Common myeloid progenitor, CD34-positive (primary cell): Measurements from ENCODE around the gene PER1.

ENCODE experiments used
- CTCF ChIA-PET: fragments of 350-600 bp; sonication (Branson Sonifier 250); formaldehyde crosslinking; loops from one replicate; lab custom pipeline; 2021; ENCODE audit warnings: antibody characterized with exemption; lab: Charles Lee
- POLR2A ChIA-PET: fragments of 350-600 bp; sonication (Branson Sonifier 250); formaldehyde crosslinking; loops from one replicate; lab custom pipeline; 2021; ENCODE audit warnings: antibody characterized with exemption; lab: Charles Lee
- DNase-seq, 3 donors: peaks; one replicate each; pipeline versions ENCODE4 v3.0.0 to v3.0.0-alpha.2; 2013
- H3K27ac ChIP-seq, 2 experiments: 1 replicate in 1 of 2; 2 replicates in 1 of 2; pipeline ENCODE4 v1.7.0; 2013; ENCODE audit warnings: inconsistent platforms in 2 of 2, low read length in 2 of 2, mild to moderate bottlenecking in 2 of 2, low read depth in 1 of 2, moderate library complexity in 1 of 2; ENCODE audit not compliant: severe bottlenecking in 2 of 2, insufficient read depth in 1 of 2, poor library complexity in 1 of 2
- H3K27me3 ChIP-seq, 5 experiments: replicated peaks in 2 of 5; 1 replicate in 3 of 5; 2 replicates in 2 of 5; pipeline versions ENCODE4 v1.6.1 to v1.7.0; 2013; ENCODE audit warnings: low read length in 4 of 5, mild to moderate bottlenecking in 2 of 5, moderate library complexity in 2 of 5, inconsistent platforms in 1 of 5; ENCODE audit not compliant: insufficient read depth in 5 of 5, control insufficient read depth in 4 of 5
- H3K36me3 ChIP-seq, 4 experiments: 1 replicate in 2 of 4; 2 replicates in 2 of 4; pipeline versions ENCODE4 v1.6.1 to v1.7.0; 2013; ENCODE audit warnings: low read length in 3 of 4, control low read depth in 1 of 4, mild to moderate bottlenecking in 1 of 4; ENCODE audit not compliant: control insufficient read depth in 4 of 4, insufficient read depth in 4 of 4
- H3K4me1 ChIP-seq, 4 experiments: 1 replicate in 3 of 4; 2 replicates in 1 of 4; pipeline versions ENCODE4 v1.6.1 to v1.7.1; 2013; ENCODE audit warnings: low read length in 3 of 4, mild to moderate bottlenecking in 3 of 4, control low read depth in 1 of 4, inconsistent platforms in 1 of 4, moderate library complexity in 1 of 4; ENCODE audit not compliant: control insufficient read depth in 4 of 4, insufficient read depth in 4 of 4; ENCODE audit errors: control extremely low read depth in 1 of 4
- H3K4me3 ChIP-seq, 7 experiments: 1 replicate in 4 of 7; 2 replicates in 3 of 7; pipeline versions ENCODE4 v1.5.1 to v1.7.0; 2013; ENCODE audit warnings: mild to moderate bottlenecking in 7 of 7, low read length in 6 of 7, moderate library complexity in 6 of 7, inconsistent platforms in 2 of 7, low read depth in 2 of 7, control low read depth in 1 of 7; ENCODE audit not compliant: insufficient read depth in 4 of 7, control insufficient read depth in 1 of 7; ENCODE audit errors: extremely low read depth in 1 of 7
- H3K9me3 ChIP-seq, 5 experiments: 1 replicate in 4 of 5; 2 replicates in 1 of 5; pipeline versions ENCODE4 v1.6.1 to v1.7.1; 2013; ENCODE audit warnings: low read length in 4 of 5, mild to moderate bottlenecking in 2 of 5, inconsistent platforms in 1 of 5, low read depth in 1 of 5, moderate library complexity in 1 of 5; ENCODE audit not compliant: control insufficient read depth in 4 of 5, insufficient read depth in 2 of 5; ENCODE audit errors: control extremely low read depth in 1 of 5
- WGBS: methylation state at CpG from one replicate; pipeline ENCODE4 v1.1.5; 2013; ENCODE audit not compliant: insufficient coverage; 5-methylcytosine and 5-hydroxymethylcytosine counted together

PER1 gene

DNA sequence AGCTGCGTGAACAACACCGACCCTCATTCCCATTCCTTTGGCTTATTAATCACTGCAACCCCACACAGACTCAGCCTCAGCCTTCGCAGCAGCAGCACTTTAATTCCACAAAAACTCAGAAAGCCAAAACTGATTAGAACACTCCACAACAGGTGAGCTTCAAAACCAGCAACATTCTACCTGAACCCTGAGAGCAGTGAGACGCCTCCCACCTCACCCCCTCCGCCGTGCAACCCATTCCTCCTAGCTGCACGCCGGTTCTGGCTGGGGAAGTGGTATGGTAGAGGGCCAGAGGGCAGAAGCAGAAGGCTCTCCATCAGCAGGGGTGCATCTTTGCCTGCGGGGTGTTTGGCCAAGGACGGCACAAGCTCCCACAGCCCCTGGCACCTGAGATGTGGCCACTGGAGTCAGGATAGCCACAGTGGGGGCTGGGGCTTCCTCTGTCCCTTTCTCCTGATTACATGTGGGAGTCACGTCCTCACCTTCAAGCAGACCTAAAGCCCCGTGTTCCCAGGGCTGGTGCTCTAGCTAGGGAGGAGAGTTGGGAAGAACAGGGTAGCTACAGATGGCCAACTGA is 36.1 kb upstream of the PER1 start:
- no peaks in the 10 kb centered on the region for H3K9me3 ChIP-seq
- H3K4me1 ChIP-seq: peaks cover 15 to 53% (median 46%) of the 10 kb centered on the region in 4 experiments
- DNase-seq: no peak

GRCh38 chr17:8187517-8188262 is 35.5 kb upstream of the PER1 start:
- 0% methylated on average over 22 of the region's 25 CpGs for WGBS
- H3K27ac ChIP-seq: peak overlapping the region in 1 of 2 experiments; percentile 77
- peak; percentile 97 to 99 (median 99) for DNase-seq
- H3K36me3 ChIP-seq: no peaks in the 10 kb centered on the region
- H3K4me1 ChIP-seq: peaks cover 15 to 51% (median 45%) of the 10 kb centered on the region in 4 experiments
- H3K27me3 ChIP-seq: no peaks in the 10 kb centered on the region
- H3K4me3 ChIP-seq: peak overlapping the region in 6 of 7 experiments; percentile 79 to 92 (median 81)
- CTCF ChIA-PET: interaction anchor here (0.7 to 2.9 kb wide), 13 partner anchors 8 to 111 kb away, joined by 3 to 17 read pairs (median 4); partner anchors contain the start of gene AURKB
- no peaks in the 10 kb centered on the region for H3K9me3 ChIP-seq
- POLR2A ChIA-PET: interaction anchor here (0.7 to 6.2 kb wide), 7 partner anchors 11 to 60 kb away, joined by 3 to 56 read pairs (median 4); partner anchors contain the start of genes AURKB and CTC1

More for the DNA sequence above, 36.1 kb upstream of the PER1 start:
- CTCF ChIA-PET: interaction anchor here (0.6 to 2.9 kb wide), 11 partner anchors 9 to 110 kb away, joined by 3 to 17 read pairs (median 4); partner anchors contain the start of gene AURKB
- 50% methylated on average over 6 of the region's 12 CpGs for WGBS
- Histone ChIP-seq H3K36me3 (no peaks in the 10 kb centered on the region), H3K27me3 (no peaks in the 10 kb centered on the region), H3K27ac (peak overlapping the region in 1 of 2 experiments; percentile 77), H3K4me3 (peak overlapping the region in 6 of 7 experiments; percentile 75 to 92 (median 80))
- POLR2A ChIA-PET: interaction anchor here (0.7 to 6.2 kb wide), 7 partner anchors 15 to 59 kb away, joined by 3 to 56 read pairs (median 4); partner anchors contain the start of genes AURKB and CTC1

- peak overlapping the region; percentile 74 to 92 (median 80) for H3K4me3 ChIP-seq
- H3K9me3 ChIP-seq: no peaks in the 10 kb centered on the region
- no peaks in the 10 kb centered on the region for H3K27me3 ChIP-seq
- no peaks in the 10 kb centered on the region for H3K36me3 ChIP-seq
- ChIA-PET POLR2A (interaction anchor here (0.7 to 6.2 kb wide), 10 partner anchors 10 to 64 kb away, joined by 3 to 56 read pairs (median 4); partner anchors contain the start of genes AURKB and CTC1), CTCF (interaction anchor here (0.7 to 2.9 kb wide), 10 partner anchors 14 to 71 kb away, joined by 3 to 17 read pairs (median 4); partner anchors contain the start of gene AURKB)
- WGBS: under 1% methylated on average over 30 of the region's 32 CpGs
- peak overlapping the region; percentile 33 to 77 for H3K27ac ChIP-seq
- peaks cover 12 to 46% (median 39%) of the 10 kb centered on the region in 4 experiments for H3K4me1 ChIP-seq
- peak; percentile 94 to 96 (median 94) for DNase-seq
Measured at GRCh38 chr17:8186787-8187516, 34.7 kb upstream of the PER1 start.

DNA sequence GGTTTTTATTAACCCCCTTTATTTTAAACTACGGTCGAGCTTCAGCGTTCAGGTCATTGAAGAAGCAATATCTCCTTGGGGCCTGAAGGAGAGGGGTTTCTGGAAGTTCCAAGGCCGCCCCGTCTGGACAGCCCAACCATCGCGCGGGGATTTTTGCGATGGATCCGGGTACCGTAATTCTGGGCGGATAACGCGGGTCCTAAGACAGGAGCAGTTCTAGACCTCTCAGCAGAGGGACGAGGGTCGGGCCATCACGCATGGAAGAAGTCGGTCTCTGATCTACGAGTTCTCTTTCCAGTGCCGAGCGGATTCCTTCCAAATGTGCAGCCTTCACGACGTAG is 34.2 kb upstream of the PER1 start:
- no peaks in the 10 kb centered on the region for H3K9me3 ChIP-seq
- no peak for DNase-seq
- H3K36me3 ChIP-seq: no peaks in the 10 kb centered on the region
- 0% methylated on average over 18 of the region's 23 CpGs for WGBS
- peak overlapping the region; percentile 33 to 77 for H3K27ac ChIP-seq
- no peaks in the 10 kb centered on the region for H3K27me3 ChIP-seq
- H3K4me1 ChIP-seq: peaks cover 12 to 41% (median 33%) of the 10 kb centered on the region in 4 experiments
- POLR2A ChIA-PET: interaction anchor here (0.8 to 6.2 kb wide), 8 partner anchors 10 to 66 kb away, joined by 3 to 56 read pairs (median 3); partner anchors contain the start of gene TMEM107
- H3K4me3 ChIP-seq: peak overlapping the region; percentile 74 to 92 (median 80)
- CTCF ChIA-PET: interaction anchor here (0.9 to 2.8 kb wide), 7 partner anchors 8 to 70 kb away, joined by 3 to 13 read pairs (median 4); no protein-coding TSS in a partner anchor

GRCh38 chr17:8185582-8186445 is 33.6 kb upstream of the PER1 start:
- peak overlapping the region; percentile 74 to 92 (median 80) for H3K4me3 ChIP-seq

More at GRCh38 chr17:8185582-8186445, 33.6 kb upstream of the PER1 start:
- H3K9me3 ChIP-seq: no peaks in the 10 kb centered on the region
- no peaks in the 10 kb centered on the region for H3K27me3 ChIP-seq
- H3K4me1 ChIP-seq: peaks cover 12 to 35% (median 30%) of the 10 kb centered on the region in 4 experiments
- H3K27ac ChIP-seq: peak overlapping the region; percentile 33 to 77
- H3K36me3 ChIP-seq: no peaks in the 10 kb centered on the region
- POLR2A ChIA-PET: interaction anchor here (0.6 to 6.2 kb wide), 10 partner anchors 9 to 66 kb away, joined by 3 to 56 read pairs (median 3); partner anchors contain the start of gene TMEM107
- CTCF ChIA-PET: interaction anchor here (0.5 to 2.8 kb wide), 9 partner anchors 8 to 92 kb away, joined by 3 to 13 read pairs (median 4); no protein-coding TSS in a partner anchor
- DNase-seq: peak; percentile 82 to 89 (median 87)
- WGBS: under 1% methylated on average over 32 of the region's 44 CpGs
